Cardiac fibroblast (primary cell): ENCODE results near the gene RYR3.

Source experiments
- DNase-seq, 2 donors: peaks; one replicate each; pipeline versions ENCODE4 v3.0.0 to v3.0.0-alpha.2; 2010; ENCODE audit warnings: low read depth in 2 of 2
- H3K4me3 ChIP-seq, 2 donors: replicated peaks in 1 of 2; 1 replicate in 1 of 2; 2 replicates in 1 of 2; pipeline ENCODE4 v1.5.1; 2011; ENCODE audit warnings: low read depth in 2 of 2, low read length in 2 of 2, mild to moderate bottlenecking in 2 of 2, moderate library complexity in 1 of 2
- CTCF ChIP-seq: IDR thresholded peaks from one replicate; pipeline ENCODE4 v1.5.1; 2011; ENCODE audit warnings: low read depth, mild to moderate bottlenecking, low read length, inconsistent platforms

RYR3 gene

GRCh38 chr15:33315044-33315443 lies 4.3 kb downstream of the RYR3 start:
- DNase-seq: no peak
- H3K4me3 ChIP-seq: no peak overlapping the region
- TF ChIP-seq CTCF: no peak

DNA sequence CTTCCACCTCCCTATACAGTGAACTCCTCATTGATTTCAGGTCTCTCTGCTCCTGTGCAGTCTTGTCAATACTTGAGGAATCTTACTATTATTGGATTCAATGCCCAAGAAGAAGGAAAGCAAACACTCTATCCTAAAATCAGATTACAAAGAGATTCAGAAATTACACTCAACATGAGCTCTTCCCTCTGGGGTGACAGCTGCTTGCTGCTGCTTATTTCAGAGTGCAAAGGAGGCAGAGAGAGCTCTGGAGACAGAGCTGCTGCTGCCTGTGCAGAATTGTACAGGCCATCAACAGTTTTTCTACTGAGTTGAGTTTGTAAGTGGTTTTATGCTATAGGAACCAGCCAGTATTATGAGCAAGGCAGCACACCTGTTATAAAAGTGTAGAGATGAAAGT lies 7.1 kb downstream of the RYR3 start:
- H3K4me3 ChIP-seq: no peak overlapping the region
- no peak for TF ChIP-seq CTCF
- DNase-seq: no peak

GRCh38 chr15:33320017-33320416 lies 9.2 kb downstream of the RYR3 start:
- H3K4me3 ChIP-seq: no peak overlapping the region
- no peak for DNase-seq
- TF ChIP-seq CTCF: no peak

DNA sequence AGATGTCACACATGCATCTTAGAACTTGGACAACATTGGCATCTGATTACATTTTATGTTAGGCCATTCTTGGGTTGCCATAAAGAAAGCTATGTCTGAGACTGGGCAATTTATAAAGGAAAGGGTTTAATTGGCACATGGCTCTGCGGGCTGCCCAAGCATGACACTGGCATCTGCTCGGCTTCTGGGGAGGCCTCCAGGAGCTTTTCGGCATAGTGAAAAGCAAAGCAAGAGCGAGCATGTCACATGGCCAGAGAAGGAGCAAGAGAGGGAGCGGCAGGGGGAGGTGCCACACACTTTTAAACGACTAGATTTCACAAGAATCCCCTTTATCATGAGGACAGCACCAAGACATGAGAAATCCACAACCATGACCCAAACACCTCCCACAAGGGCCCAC lies 11.3 kb downstream of the RYR3 start:
- no peak for DNase-seq
- no peak overlapping the region for H3K4me3 ChIP-seq
- no peak for TF ChIP-seq CTCF

GRCh38 chr15:33324609-33325008 lies 13.8 kb downstream of the RYR3 start:
- no peak for TF ChIP-seq CTCF
- H3K4me3 ChIP-seq: no peak overlapping the region
- no peak for DNase-seq

- H3K4me3 ChIP-seq: no peak overlapping the region
- no peak for DNase-seq
- no peak for TF ChIP-seq CTCF
Measured at GRCh38 chr15:33326908-33327307, 16.1 kb downstream of the RYR3 start.

DNA sequence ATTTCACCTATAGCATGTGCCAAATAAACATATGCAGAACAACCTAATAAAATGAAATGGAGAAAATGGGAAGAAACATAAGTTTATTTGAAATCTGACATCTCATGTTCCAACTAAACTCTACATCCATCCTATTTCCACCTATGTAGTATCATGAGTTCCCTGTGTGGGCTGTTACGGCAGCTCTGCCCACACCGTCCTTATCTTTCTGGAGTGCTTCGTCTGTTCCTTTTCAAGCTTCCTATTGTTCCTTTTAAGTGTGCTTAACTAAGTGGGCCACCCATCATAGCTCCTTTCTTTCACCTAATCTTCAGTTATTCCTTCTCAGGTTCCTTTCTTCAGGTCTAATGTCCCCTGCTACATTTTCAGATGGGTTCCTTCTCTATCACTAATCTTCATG lies 17.3 kb downstream of the RYR3 start:
- TF ChIP-seq CTCF: no peak
- H3K4me3 ChIP-seq: no peak overlapping the region
- no peak for DNase-seq
